Naive thymus-derived CD4-positive, alpha-beta T cell (primary cell): ENCODE data around the gene BRD9. TPM values are rescaled to one million over a fixed set of nuclear protein-coding genes. Genes with fewer than 3 reads are reported as not detected.
"Not testable (repeated sequence)": the region's sequence is repeated elsewhere in the genome, so short reads cannot be mapped to it uniquely, and the experiment has no call there.

ENCODE experiments used
- ATAC-seq: fragments of 150-1000 bp; cut with Tn5 transposase; 2 replicates; pipeline ENCODE4 v1.10.0; 2021; ENCODE audit warnings: mild to moderate bottlenecking, moderate library complexity
- CTCF ChIA-PET: fragments of 350-600 bp; sonication (Branson Sonifier 250); formaldehyde crosslinking; loops from one replicate; lab custom pipeline; 2021; ENCODE audit warnings: antibody characterized with exemption; lab: Charles Lee
- POLR2A ChIA-PET: fragments of 350-600 bp; sonication (Branson Sonifier 250); formaldehyde crosslinking; loops from one replicate; lab custom pipeline; 2021; ENCODE audit warnings: antibody characterized with exemption, inconsistent platforms; lab: Charles Lee
- DNase-seq, 9 donors: peaks; one replicate each; pipeline versions ENCODE4 v3.0.0 to v3.0.0-alpha.2; 2020 to 2022; ENCODE audit warnings: mixed read lengths in 1 of 9
- H3K27ac ChIP-seq: one replicate; pipeline ENCODE4 v1.7.0; 2013; ENCODE audit warnings: mild to moderate bottlenecking, low read depth, low read length, moderate library complexity
- H3K27me3 ChIP-seq, 2 donors: one replicate each; pipeline ENCODE4 v1.7.0; 2013; ENCODE audit warnings: low read length in 2 of 2, mild to moderate bottlenecking in 2 of 2, moderate library complexity in 2 of 2; ENCODE audit not compliant: control insufficient read depth in 2 of 2, insufficient read depth in 2 of 2
- H3K36me3 ChIP-seq, 3 experiments: 1 replicate in 2 of 3; 2 replicates in 1 of 3; pipeline ENCODE4 v1.7.0; 2013; ENCODE audit warnings: low read length in 3 of 3, mild to moderate bottlenecking in 3 of 3, moderate library complexity in 1 of 3; ENCODE audit not compliant: insufficient read depth in 3 of 3, control insufficient read depth in 2 of 3
- H3K4me1 ChIP-seq, 2 donors: one replicate each; pipeline ENCODE4 v1.7.0; 2013; ENCODE audit warnings: low read length in 2 of 2, mild to moderate bottlenecking in 2 of 2, moderate library complexity in 1 of 2; ENCODE audit not compliant: control insufficient read depth in 2 of 2, insufficient read depth in 2 of 2
- H3K4me3 ChIP-seq: 2 replicates; pipeline ENCODE4 v1.7.0; 2013; ENCODE audit warnings: mild to moderate bottlenecking, low read length
- H3K9me3 ChIP-seq, 3 experiments: 1 replicate in 2 of 3; 2 replicates in 1 of 3; pipeline ENCODE4 v1.7.0; 2013; ENCODE audit warnings: low read length in 3 of 3; ENCODE audit not compliant: control insufficient read depth in 2 of 3
- H3K27ac Mint-ChIP-seq, 9 donors: one replicate each; pipeline ENCODE4 v1.8.0; 2020 to 2022; ENCODE audit warnings: mixed read lengths in 9 of 9, mild to moderate bottlenecking in 8 of 9, moderate library complexity in 5 of 9, inconsistent platforms in 2 of 9
- H3K27me3 Mint-ChIP-seq, 5 donors: one replicate each; pipeline ENCODE4 v1.8.0; 2021 to 2022; ENCODE audit warnings: mixed read lengths in 5 of 5, mild to moderate bottlenecking in 1 of 5
- H3K36me3 Mint-ChIP-seq, 5 donors: one replicate each; pipeline ENCODE4 v1.8.0; 2020 to 2022; ENCODE audit warnings: mixed read lengths in 5 of 5, mild to moderate bottlenecking in 3 of 5, inconsistent platforms in 1 of 5
- H3K4me1 Mint-ChIP-seq, 7 donors: one replicate each; pipeline ENCODE4 v1.8.0; 2020 to 2022; ENCODE audit warnings: mixed read lengths in 7 of 7, mild to moderate bottlenecking in 3 of 7, inconsistent platforms in 1 of 7
- H3K4me3 Mint-ChIP-seq, 10 donors: one replicate each; pipeline ENCODE4 v1.8.0; 2020 to 2022; ENCODE audit warnings: mild to moderate bottlenecking in 10 of 10, mixed read lengths in 10 of 10, moderate library complexity in 6 of 10, inconsistent platforms in 2 of 10
- H3K9me3 Mint-ChIP-seq, 11 donors: one replicate each; pipeline ENCODE4 v1.8.0; 2020 to 2022; ENCODE audit warnings: mixed read lengths in 11 of 11, mild to moderate bottlenecking in 4 of 11, inconsistent platforms in 1 of 11, moderate library complexity in 1 of 11
- intact Hi-C, 2 donors: fragments of 100-400 bp; cut with micrococcal nuclease; formaldehyde crosslinking; loops; one replicate each; pipeline ENCODE4 v1.15.1; 2023
- polyA plus RNA-seq, 2 donors: library from polyadenylated mRNA; unstranded; fragments of 300-500 nt; fragmentation: Illumina TruSeq; gene quantifications; one replicate each; pipeline ENCODE4 v1.2.3, GENCODE V29; 2021
- total RNA-seq, 6 experiments: library from RNA in 5 of 6; stranded (reverse) in 5 of 6; gene quantifications; 1 replicate in 5 of 6; 2 replicates in 1 of 6; pipeline ENCODE4 v1.2.3 and lab custom pipeline; 2021 to 2026

Gene BRD9
- total and polyA plus RNA-seq, 7 experiments from 2014 or later, result 10.6 to 93.2 (median 81.2) TPM

GRCh38 chr5:840118-840973, 52.3 kb downstream of the BRD9 start:
- H3K4me3 ChIP-seq, CTCF ChIA-PET, H3K9me3 Mint-ChIP-seq, H3K9me3 ChIP-seq, H3K36me3 Mint-ChIP-seq, H3K4me1 Mint-ChIP-seq, H3K27ac Mint-ChIP-seq, H3K4me3 Mint-ChIP-seq, H3K27me3 ChIP-seq, ATAC-seq, H3K36me3 ChIP-seq, H3K27me3 Mint-ChIP-seq, POLR2A ChIA-PET, H3K4me1 ChIP-seq, H3K27ac ChIP-seq: not testable (repeated sequence)
- peak in 1 of 9 donors; percentile 13 for DNase-seq
- intact Hi-C loops, result loop anchor here in 1 of 2 donors (5.0 kb wide), 1 partner anchor 83 kb away; no protein-coding TSS in a partner anchor

DNA sequence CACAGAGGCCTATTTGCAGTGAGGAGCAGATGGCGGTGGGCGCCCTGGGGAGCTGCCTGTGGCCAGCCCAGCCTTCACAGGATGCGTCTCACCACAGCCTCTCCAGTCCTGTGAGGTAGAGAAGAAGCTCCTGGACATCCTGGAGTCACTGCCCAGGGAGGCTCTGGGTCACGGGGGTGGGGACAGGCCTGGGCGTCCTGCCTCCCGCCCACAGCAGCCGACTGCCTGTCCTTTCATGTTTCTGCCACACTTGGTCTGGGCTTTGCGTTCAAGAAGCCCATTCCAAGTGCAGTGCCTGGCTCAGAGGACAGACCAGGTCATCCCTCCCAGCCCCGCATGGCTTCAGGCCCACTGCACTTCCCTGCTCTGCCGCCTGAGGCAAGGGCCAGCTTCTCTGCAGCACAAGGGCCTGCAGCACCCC, 54.2 kb downstream of the BRD9 start:
- H3K27me3 Mint-ChIP-seq, H3K4me1 ChIP-seq, H3K27ac ChIP-seq, H3K27me3 ChIP-seq, H3K27ac Mint-ChIP-seq, H3K36me3 ChIP-seq, H3K9me3 ChIP-seq, H3K9me3 Mint-ChIP-seq, DNase-seq, H3K4me1 Mint-ChIP-seq, POLR2A ChIA-PET, ATAC-seq, intact Hi-C loops, H3K4me3 Mint-ChIP-seq, H3K36me3 Mint-ChIP-seq, H3K4me3 ChIP-seq, CTCF ChIA-PET: not testable (repeated sequence)

DNA sequence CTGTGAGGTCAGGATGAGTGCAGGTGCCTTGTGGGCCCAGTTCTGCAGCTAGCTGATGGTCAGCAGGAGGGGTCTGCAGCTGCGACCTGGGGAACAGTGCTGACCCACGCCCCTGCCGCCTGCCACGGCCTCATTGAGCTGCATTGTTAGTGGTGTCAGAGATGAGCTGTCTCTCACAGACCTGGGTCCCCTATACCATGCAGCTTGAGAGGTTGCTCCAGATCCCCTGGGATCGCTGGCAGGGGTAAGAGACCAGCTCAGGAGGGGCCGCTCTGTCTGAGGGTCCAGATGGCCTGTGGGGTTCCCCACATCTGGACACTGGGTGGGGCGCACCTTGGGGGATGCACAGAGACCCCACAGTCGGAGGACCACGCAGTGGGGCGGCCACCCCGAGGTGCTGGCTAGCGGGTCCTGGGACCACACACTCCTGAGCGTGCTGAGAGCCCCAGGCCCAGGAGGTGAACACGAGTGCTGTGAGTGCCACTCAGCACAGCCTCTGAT, 54.9 kb downstream of the BRD9 start:
- H3K4me3 ChIP-seq, H3K9me3 Mint-ChIP-seq, H3K9me3 ChIP-seq, H3K27me3 ChIP-seq, H3K27ac ChIP-seq, H3K36me3 Mint-ChIP-seq, H3K4me1 Mint-ChIP-seq, H3K36me3 ChIP-seq, DNase-seq, intact Hi-C loops, H3K4me1 ChIP-seq, H3K4me3 Mint-ChIP-seq, H3K27me3 Mint-ChIP-seq, CTCF ChIA-PET, ATAC-seq, POLR2A ChIA-PET, H3K27ac Mint-ChIP-seq: not testable (repeated sequence)

DNA sequence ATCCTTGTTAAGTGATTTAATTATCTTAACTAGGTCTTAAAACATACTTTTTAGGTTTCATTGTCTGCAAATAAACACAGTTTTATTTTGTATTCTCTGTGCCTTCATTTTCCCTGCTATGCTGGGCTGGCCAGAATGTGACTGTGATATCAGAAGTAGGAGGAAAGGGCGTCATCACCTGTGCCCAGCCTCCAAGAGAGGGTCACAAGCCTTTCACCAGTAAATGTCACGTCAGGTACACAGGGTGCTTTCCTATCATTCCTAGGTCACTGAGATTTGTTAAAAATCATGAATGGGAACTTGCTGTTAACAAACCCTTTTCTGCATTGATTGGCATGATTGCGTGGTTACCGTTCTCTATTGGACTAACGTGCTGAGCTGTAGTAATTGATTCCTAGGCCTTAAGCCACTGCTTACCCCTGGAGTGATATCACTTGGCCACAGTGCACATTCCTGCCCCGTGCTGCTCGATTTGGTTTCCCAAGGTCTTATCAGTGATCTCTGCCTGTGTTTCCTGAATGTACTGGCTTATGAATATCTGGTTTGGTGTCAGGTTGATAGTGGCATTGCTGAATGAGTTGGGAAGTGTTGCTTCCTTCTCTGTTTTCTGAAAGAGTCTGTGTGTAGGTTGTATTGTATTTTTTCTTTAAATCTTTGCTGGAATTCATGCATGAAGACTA, 56.5 kb downstream of the BRD9 start:
- not testable (repeated sequence) for H3K9me3 Mint-ChIP-seq, H3K36me3 Mint-ChIP-seq

GRCh38 chr5:834013-834412, 58.6 kb downstream of the BRD9 start:
- H3K27me3 Mint-ChIP-seq, H3K27ac Mint-ChIP-seq, CTCF ChIA-PET, H3K27me3 ChIP-seq, H3K9me3 ChIP-seq, H3K4me3 Mint-ChIP-seq, H3K4me1 Mint-ChIP-seq, intact Hi-C loops, H3K4me1 ChIP-seq, H3K9me3 Mint-ChIP-seq, POLR2A ChIA-PET, H3K36me3 ChIP-seq, ATAC-seq, H3K36me3 Mint-ChIP-seq, H3K27ac ChIP-seq, H3K4me3 ChIP-seq, DNase-seq: not testable (repeated sequence)

More for the DNA sequence above, 56.5 kb downstream of the BRD9 start:
- H3K9me3 ChIP-seq, POLR2A ChIA-PET, DNase-seq, H3K27ac ChIP-seq, ATAC-seq, CTCF ChIA-PET, H3K4me1 ChIP-seq, H3K27ac Mint-ChIP-seq, H3K4me1 Mint-ChIP-seq, H3K27me3 ChIP-seq, H3K36me3 ChIP-seq, H3K4me3 Mint-ChIP-seq, intact Hi-C loops, H3K27me3 Mint-ChIP-seq, H3K4me3 ChIP-seq: not testable (repeated sequence)

- H3K36me3 ChIP-seq, H3K4me3 Mint-ChIP-seq, intact Hi-C loops, ATAC-seq, H3K4me1 ChIP-seq, DNase-seq, H3K27me3 ChIP-seq, H3K4me1 Mint-ChIP-seq, H3K27ac ChIP-seq, POLR2A ChIA-PET, H3K9me3 ChIP-seq, H3K4me3 ChIP-seq, H3K27ac Mint-ChIP-seq, H3K9me3 Mint-ChIP-seq, CTCF ChIA-PET: not testable (repeated sequence)
- peaks cover 0 to 17% (median 9%) of the 10 kb centered on the region in 5 donors for H3K36me3 Mint-ChIP-seq
- H3K27me3 Mint-ChIP-seq, result peaks cover 0 to 18% (median 0%) of the 10 kb centered on the region in 5 donors
Measured at GRCh38 chr5:828194-828593, 64.4 kb downstream of the BRD9 start.
